Fibroblast of the aortic adventitia (primary cell): ENCODE measurements around the gene ZBTB20. TPM values are rescaled to one million over a fixed set of nuclear protein-coding genes. Genes with fewer than 3 reads are reported as not detected.
A peak's percentile ranks its signal among the peaks of the same experiment; 100 is the strongest.

Source experiments
- DNase-seq: peaks from one replicate; pipeline ENCODE4 v3.0.0-alpha.2; 2010; ENCODE audit warnings: low read depth
- H3K4me3 ChIP-seq: 2 replicates; pipeline ENCODE4 v1.5.1; 2011; ENCODE audit warnings: low read depth, mild to moderate bottlenecking, control low read depth, low read length, moderate library complexity
- total RNA-seq: library from RNA; depleted of rRNA; stranded (reverse); fragments of >200 nt; gene quantifications from 2 replicates; pipeline ENCODE4 v1.2.3, GENCODE V29; 2012; ENCODE audit warnings: low replicate concordance
- TF ChIP-seq, protein P1 (sequence below): IDR thresholded peaks from 2 replicates; pipeline ENCODE4 v1.5.1; 2011; ENCODE audit warnings: mild to moderate bottlenecking, low read length, control low read depth, inconsistent platforms; ENCODE audit not compliant: insufficient read depth

Gene ZBTB20
- total RNA-seq, 1 donor, result 47.2 TPM

DNA sequence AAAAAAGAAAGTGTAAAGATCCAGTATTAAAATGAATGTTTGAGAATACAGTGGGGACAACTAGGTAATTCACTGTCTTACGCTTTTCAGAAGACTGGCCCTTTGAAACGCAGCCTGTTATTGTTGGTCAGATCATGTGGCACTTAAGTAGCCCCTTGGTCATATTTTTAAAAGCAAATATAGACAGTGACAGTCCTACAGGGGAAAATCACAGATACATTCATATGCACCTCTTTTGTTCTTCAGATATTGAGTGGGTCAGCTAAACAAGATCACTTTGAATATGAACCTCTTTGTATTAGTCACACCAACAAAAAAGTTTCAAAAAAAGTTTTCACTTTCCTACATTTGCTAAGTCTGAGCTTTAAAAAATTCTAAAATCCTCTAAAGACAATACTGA lies 817.3 kb downstream of the ZBTB20 start:
- no peak overlapping the region for H3K4me3 ChIP-seq
- TF ChIP-seq, protein P1, sequence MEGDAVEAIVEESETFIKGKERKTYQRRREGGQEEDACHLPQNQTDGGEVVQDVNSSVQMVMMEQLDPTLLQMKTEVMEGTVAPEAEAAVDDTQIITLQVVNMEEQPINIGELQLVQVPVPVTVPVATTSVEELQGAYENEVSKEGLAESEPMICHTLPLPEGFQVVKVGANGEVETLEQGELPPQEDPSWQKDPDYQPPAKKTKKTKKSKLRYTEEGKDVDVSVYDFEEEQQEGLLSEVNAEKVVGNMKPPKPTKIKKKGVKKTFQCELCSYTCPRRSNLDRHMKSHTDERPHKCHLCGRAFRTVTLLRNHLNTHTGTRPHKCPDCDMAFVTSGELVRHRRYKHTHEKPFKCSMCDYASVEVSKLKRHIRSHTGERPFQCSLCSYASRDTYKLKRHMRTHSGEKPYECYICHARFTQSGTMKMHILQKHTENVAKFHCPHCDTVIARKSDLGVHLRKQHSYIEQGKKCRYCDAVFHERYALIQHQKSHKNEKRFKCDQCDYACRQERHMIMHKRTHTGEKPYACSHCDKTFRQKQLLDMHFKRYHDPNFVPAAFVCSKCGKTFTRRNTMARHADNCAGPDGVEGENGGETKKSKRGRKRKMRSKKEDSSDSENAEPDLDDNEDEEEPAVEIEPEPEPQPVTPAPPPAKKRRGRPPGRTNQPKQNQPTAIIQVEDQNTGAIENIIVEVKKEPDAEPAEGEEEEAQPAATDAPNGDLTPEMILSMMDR, result no peak
- no peak for DNase-seq

GRCh38 chr3:114328345-114328744 lies 818.7 kb downstream of the ZBTB20 start:
- no peak for DNase-seq
- TF ChIP-seq, protein P1, result no peak
- H3K4me3 ChIP-seq, result no peak overlapping the region

GRCh38 chr3:114327665-114328064 lies 819.4 kb downstream of the ZBTB20 start:
- TF ChIP-seq, protein P1, result no peak
- no peak for DNase-seq
- no peak overlapping the region for H3K4me3 ChIP-seq

DNA sequence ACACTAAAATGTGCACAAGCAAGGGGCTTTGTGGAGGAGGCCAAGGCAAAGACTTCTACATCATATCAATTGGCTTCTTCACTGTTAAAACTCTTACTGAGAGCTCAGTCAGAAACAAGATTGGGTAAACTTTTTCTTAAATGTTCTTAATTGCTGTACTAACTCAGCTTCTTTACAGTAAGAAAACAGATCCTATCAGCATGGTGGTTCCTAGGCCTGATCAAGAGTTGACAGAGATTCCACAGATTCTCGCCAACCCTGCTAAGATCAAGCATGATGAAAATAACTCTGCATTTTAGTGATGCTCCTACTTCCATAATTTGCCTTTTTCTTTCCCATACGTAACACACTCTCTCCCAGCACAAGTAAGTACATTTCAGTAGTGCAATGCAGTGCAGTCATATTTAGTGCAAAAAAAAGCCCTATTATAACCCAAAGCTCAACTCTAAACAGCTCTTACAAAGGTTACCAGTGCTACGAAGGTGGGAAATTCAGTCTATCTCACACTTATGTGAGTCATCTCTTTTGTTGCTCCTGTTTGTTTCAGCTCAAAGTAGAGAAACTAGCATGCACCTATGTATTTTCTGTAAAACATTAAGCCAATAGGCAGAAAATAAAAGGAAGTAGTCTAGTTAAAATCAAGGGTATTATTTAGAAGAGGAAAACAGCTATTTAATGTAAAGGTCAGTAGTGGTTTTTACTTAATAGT lies 823.4 kb downstream of the ZBTB20 start:
- TF ChIP-seq, protein P1, result no peak
- no peak overlapping the region for H3K4me3 ChIP-seq
- no peak for DNase-seq

DNA sequence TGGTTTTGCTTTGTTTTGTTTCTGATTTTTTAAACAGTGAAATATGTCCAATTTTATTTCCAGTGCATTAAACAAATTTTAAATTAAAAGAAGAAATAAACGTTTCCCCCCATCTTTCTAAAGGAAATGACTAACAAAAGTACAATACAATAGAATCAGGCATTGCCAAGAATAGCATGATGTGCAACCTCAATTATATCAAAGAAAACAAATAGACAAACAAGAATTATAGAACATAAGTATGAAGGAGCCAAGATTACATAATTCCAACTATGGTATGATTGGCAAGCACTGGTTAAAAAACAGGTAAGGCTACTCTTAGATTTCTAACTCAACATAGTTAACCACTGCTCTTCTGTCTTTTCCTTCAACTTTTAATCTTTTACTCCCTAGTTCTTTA lies 826.8 kb downstream of the ZBTB20 start:
- no peak overlapping the region for H3K4me3 ChIP-seq
- TF ChIP-seq, protein P1, result no peak
- peak; percentile 56 for DNase-seq

DNA sequence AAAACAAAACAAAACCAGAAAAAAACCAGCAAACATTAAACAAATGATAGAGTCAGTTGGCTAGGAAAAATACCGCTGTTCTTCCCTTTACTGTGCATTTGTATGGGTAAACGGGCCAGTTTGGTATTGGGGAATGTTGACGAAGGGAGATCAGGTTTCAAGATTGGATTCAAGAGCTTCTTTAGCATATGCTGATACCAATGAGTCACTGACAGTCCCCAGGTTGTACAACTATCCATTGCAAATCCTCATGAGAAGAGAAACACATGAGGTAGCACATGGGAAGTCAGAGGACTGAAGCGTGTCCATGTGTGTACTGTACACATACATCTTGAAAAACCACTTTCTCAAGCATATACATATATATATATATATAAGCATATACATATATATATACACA lies 827.6 kb downstream of the ZBTB20 start:
- TF ChIP-seq, protein P1, result no peak
- peak; percentile 36 for DNase-seq
- H3K4me3 ChIP-seq, result no peak overlapping the region

DNA sequence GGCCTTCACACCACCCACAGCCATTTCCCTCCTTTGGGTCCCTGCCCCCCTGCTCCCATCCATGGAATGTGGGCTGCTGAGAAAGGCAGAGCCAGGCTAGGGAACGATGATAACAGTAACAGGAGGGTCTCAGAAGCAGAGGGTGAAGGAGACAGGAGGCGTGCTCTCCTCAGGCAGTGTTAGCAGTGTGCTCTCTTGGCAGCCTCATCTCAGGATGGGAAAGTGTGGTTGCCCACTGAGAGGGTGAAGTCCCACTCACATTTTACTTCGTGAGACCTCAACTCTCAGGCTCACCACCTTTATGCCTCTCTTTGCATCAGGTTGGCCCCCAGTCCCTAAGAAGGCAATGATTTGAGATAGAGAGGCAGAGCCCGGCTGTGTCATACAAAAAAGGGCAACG lies 828.8 kb downstream of the ZBTB20 start:
- TF ChIP-seq, protein P1, result no peak
- H3K4me3 ChIP-seq, result no peak overlapping the region
- DNase-seq, result no peak
